Cardiac fibroblast (primary cell): ENCODE measurements around the gene CHTOP.

ENCODE experiments used
- DNase-seq, 2 donors: peaks; one replicate each; pipeline versions ENCODE4 v3.0.0 to v3.0.0-alpha.2; 2010; ENCODE audit warnings: low read depth in 2 of 2
- H3K4me3 ChIP-seq, 2 donors: replicated peaks in 1 of 2; 1 replicate in 1 of 2; 2 replicates in 1 of 2; pipeline ENCODE4 v1.5.1; 2011; ENCODE audit warnings: low read depth in 2 of 2, low read length in 2 of 2, mild to moderate bottlenecking in 2 of 2, moderate library complexity in 1 of 2
- CTCF ChIP-seq: IDR thresholded peaks from one replicate; pipeline ENCODE4 v1.5.1; 2011; ENCODE audit warnings: low read depth, mild to moderate bottlenecking, low read length, inconsistent platforms

Gene CHTOP

GRCh38 chr1:153683854-153684253 is 50.0 kb downstream of the CHTOP start:
- no peak for TF ChIP-seq CTCF
- H3K4me3 ChIP-seq: no peak overlapping the region
- peak; percentile 34 to 37 for DNase-seq

GRCh38 chr1:153684892-153685291 is 51.0 kb downstream of the CHTOP start:
- H3K4me3 ChIP-seq: no peak overlapping the region
- no peak for TF ChIP-seq CTCF
- no peak for DNase-seq

- no peak overlapping the region for H3K4me3 ChIP-seq
- no peak for TF ChIP-seq CTCF
- no peak for DNase-seq
Measured at GRCh38 chr1:153685544-153686340, 51.9 kb downstream of the CHTOP start.

GRCh38 chr1:153687346-153688125 is 53.7 kb downstream of the CHTOP start:
- no peak overlapping the region for H3K4me3 ChIP-seq
- no peak for DNase-seq
- no peak for TF ChIP-seq CTCF

GRCh38 chr1:153688276-153688675 is 54.4 kb downstream of the CHTOP start:
- TF ChIP-seq CTCF: no peak
- H3K4me3 ChIP-seq: no peak overlapping the region
- DNase-seq: no peak

- H3K4me3 ChIP-seq: no peak overlapping the region
- DNase-seq: no peak
- TF ChIP-seq CTCF: no peak
Measured at GRCh38 chr1:153688736-153689328, 55.0 kb downstream of the CHTOP start.
